Suppressor macrophage treated with lipopolysaccharide for 1 hour (primary cell): Measurements from ENCODE around the gene SPATS2.
"Not testable (repeated sequence)": the region's sequence is repeated elsewhere in the genome, so short reads cannot be mapped to it uniquely, and the experiment has no call there.

Experiments
- DNase-seq, 3 donors: peaks; one replicate each; pipeline ENCODE4 v3.0.0-alpha.2; 2020 to 2022

The SPATS2 gene

DNA sequence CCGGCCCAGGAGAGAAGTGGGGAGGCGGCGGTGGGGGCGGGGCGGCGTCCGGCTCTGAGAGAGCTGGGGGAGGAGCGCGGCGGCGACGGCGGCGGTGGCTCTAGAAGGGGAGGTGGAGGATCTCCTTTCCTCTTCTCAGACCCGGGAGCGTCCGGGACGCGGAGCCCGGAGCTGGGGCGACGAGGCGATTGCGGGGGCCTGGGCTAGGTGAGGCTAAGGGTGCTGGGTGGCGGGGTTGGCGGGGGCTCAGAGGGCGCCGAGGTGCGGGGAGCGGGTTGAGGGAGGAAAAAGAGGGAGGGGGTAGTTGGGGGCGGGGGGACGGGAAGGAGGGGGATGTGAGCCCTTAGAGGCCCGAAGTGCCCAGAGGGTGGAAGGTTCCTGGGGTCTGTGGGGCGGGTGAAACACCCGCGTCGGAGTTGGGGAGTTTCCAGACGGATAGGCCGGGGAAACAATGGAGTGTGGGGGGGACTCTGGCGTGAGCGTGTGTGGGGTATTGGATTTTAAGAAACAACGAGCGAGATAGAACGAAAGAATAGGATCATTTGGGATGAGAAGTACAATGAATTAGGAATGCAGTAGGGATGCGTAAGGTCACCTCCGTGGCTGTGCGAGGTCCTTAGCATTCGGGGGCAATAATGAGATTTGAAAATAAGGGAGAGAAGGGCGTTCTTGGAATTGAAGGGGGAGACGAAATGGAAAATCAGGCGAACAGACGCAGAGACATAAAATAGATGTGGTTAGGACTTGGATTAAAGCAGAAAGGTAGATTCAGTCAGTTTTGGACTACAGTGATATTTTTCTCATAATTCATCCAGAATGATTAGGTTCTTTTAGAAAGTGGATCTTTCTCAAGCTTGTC, at the start of gene SPATS2:
TSS of gene SPATS2 (plus strand) at position 82 of the 859 bp plus-strand sequence. CDS start 93,551 bp downstream, outside the sequence.
- peak in 2 of 3 donors; percentile 52 to 85 for DNase-seq

DNA sequence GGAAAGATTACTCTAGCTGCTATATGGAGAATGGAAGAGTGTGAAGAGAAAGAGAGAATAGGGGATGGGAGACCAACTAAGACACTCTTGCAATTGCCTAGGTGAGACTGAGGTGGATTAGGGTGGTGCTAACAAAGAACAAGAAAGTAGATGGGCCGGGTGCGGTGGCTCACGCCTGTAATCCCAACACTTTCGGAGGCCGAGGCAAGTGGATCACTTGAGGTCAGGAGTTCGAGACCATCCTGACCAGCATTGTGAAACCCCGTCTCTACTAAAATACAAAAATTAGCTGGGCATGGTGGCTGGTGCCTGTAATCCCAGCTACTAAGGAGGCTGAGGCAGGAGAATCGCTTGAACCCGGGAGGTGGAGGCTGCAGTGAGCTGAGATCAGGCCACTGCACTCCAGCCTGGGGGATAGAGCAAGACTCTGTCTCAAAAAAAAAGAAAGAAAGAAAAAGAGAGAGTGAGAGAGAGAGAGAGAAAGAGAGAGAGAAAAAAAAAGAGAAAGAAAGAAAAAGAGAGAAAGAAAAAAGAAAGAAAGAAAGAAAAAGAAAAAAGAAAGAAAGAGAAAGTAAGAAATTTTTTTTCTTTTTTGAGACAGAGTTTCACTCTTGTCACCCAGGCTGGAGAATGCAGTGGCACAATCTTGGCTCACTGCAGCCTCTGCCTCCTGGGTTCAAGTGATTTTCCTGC, 46.7 kb upstream of the SPATS2 start:
- not testable (repeated sequence) for DNase-seq

DNA sequence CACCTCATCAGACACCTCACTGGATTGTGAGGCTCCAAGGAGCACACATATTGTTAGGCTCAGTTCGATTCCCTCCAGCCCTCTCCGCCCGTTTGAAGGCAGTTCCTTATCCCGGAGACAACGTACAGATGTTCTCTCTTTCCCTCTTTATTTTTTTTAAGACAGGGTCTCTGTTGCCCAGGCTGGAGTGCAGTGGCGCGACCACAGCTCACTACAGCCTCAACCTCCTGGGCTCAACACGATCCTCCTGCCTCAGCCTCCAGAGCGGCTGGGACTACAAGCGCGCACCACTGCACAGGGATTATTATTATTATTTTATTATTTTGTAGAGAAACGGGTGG, 44.9 kb upstream of the SPATS2 start:
- no peak for DNase-seq

DNA sequence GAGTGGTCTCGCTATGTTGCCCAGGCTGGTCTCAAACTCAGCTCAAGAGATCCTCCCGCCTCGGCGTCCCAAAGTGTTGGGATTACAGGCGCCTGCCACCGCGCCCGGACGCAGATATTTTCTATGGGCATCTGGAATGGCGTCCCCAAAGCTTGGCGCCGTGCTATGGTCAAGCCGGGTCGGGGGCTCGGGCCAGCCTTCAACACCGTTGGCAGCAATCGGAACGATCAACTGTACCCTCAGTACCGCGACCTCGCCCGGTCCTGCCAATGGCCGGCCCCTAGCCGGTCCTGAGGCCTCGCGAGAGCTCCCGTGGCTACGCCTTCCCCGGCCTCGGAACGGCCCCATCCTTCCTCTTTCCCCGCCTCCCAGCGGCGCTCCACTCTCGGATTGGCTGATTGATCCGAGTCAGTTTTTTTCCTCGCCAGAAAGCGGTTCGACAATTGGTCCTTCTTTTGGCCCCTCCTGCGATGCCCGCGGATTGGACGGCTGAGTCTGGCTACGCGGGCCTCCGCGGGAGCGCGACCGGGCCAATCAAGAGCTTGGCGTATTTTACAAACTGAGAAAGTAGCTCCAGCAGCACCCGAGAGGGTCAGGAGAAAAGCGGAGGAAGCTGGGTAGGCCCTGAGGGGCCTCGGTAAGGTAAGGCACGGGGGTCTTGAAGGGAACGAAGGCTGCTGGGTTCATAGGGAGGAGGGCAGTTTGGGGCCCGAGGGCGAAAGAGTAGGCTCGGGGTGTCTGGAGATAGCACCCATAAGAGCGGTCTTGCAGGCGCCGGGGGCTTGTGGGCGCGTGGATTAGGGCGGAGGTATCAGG, 44.3 kb upstream of the SPATS2 start, which contains the start of gene TROAP:
TSS of gene TROAP (plus strand) at position 548 of the 816 bp plus-strand sequence. CDS start 354 bp downstream, outside the sequence.
- peak; percentile 99 for DNase-seq

DNA sequence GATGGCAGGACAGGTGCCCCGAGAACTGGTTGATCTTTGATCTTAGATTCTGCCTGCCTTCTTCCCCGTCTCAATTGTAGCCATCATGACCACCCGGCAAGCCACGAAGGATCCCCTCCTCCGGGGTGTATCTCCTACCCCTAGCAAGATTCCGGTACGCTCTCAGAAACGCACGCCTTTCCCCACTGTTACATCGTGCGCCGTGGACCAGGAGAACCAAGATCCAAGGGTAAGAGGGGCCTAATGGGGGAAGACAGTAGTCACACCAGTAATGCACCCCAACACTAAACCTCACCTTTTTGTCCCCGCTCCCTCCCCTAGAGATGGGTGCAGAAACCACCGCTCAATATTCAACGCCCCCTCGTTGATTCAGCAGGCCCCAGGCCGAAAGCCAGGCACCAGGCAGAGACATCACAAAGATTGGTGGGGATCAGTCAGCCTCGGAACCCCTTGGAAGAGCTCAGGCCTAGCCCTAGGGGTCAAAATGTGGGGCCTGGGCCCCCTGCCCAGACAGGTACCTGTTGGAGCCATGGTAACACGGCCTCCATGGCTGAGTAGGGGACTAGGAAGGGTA, 43.7 kb upstream of the SPATS2 start:
- no peak for DNase-seq

DNA sequence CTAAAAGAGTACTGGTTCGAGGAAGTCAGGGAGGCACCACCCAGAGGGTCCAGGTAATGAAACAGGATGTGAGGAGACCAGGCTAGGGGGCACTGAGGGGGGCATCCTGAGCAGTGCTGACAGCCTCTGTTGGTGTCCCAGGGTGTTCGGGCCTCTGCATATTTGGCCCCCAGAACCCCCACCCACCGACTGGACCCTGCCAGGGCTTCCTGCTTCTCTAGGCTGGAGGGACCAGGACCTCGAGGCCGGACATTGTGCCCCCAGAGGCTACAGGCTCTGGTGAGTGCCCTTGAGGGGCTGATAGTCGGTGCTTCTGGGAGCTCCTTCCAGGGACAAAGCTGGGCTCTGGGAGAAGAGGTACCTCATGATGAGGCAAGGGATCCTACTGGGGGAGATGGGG, 41.7 kb upstream of the SPATS2 start:
- DNase-seq: no peak

DNA sequence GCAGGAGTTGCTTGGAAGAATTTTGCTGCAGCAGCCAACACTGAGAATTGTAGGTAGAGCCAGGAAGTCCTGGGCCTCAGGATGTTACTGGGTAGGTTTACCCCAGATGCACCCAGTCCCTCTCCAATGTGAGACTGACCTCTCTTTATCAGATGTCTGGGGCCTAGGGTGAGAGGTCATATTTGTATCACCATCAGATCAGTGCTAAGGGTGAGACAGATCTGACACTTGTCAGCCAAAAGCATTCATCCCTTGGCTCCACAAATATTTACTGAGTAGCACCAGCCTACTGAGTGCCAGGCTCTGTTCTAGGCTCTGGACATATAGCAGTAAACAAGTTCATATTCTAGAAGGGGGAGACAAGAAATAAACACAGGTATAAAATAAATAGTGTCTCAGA, 39.9 kb upstream of the SPATS2 start:
- DNase-seq: no peak

DNA sequence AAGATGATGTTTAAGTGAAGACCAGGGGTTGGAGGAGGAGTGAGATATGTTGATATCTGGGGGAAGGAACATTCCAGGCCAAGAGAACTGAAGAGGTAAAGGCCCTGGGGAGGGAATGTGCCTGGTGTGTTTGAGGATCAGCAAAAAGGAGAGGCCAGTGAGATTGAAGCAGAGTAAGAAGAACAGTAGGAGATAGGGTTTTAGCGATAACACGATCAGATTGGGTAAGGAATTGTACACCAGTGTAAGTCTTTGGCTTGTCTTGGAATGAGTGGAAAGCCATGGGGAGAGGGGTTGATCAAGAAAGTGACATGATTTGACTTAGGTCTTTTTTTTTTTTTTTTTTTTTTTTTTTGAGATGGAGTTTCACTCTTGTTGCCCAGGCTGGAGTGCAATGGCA, 39.4 kb upstream of the SPATS2 start:
- no peak for DNase-seq

DNA sequence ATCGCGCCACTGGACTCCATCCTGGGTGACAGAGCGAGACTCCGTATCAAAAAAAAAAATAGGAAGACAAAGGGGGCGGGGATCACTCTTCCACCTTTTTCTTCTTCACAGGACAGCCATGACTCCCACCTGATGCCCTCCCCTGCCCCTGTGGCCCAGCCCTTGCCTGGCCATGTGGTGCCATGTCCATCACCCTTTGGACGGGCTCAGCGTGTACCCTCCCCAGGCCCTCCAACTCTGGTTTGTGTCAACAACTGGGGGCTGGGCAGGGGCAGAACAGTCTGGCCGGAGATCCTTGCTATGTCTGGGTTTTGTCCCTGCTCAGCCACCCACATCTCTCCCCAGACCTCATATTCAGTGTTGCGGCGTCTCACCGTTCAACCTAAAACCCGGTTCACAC, 38.4 kb upstream of the SPATS2 start:
- no peak for DNase-seq

DNA sequence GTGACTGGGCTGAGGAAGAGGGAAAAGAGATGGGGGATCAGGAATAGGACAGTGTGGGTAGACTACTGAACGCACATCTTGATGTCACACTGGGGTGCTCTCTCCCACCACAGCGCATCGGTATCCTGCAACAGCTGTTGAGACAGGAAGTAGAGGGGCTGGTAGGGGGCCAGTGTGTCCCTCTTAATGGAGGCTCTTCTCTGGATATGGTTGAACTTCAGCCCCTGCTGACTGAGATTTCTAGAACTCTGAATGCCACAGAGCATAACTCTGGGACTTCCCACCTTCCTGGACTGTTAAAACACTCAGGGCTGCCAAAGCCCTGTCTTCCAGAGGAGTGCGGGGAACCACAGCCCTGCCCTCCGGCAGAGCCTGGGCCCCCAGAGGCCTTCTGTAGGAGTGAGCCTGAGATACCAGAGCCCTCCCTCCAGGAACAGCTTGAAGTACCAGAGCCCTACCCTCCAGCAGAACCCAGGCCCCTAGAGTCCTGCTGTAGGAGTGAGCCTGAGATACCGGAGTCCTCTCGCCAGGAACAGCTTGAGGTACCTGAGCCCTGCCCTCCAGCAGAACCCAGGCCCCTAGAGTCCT, 37.1 kb upstream of the SPATS2 start:
- no peak for DNase-seq

DNA sequence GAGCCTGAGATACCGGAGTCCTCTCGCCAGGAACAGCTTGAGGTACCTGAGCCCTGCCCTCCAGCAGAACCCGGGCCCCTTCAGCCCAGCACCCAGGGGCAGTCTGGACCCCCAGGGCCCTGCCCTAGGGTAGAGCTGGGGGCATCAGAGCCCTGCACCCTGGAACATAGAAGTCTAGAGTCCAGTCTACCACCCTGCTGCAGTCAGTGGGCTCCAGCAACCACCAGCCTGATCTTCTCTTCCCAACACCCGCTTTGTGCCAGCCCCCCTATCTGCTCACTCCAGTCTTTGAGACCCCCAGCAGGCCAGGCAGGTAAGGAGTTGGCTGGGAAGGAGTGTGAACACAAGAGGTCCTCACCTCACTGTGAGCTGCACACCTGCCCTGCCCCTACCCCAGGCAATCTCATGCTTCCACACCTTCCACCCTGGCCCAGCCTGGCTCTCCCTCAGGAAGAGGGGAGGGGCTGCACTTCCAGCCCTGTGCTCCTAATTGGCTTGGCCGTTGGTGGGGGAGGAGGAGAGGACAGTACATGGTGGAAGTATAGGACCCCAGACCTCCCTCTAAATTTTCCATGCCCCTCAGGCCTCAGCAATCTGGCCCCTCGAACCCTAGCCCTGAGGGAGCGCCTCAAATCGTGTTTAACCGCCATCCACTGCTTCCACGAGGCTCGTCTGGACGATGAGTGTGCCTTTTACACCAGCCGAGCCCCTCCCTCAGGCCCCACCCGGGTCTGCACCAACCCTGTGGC, 36.5 kb upstream of the SPATS2 start:
- DNase-seq: no peak

DNA sequence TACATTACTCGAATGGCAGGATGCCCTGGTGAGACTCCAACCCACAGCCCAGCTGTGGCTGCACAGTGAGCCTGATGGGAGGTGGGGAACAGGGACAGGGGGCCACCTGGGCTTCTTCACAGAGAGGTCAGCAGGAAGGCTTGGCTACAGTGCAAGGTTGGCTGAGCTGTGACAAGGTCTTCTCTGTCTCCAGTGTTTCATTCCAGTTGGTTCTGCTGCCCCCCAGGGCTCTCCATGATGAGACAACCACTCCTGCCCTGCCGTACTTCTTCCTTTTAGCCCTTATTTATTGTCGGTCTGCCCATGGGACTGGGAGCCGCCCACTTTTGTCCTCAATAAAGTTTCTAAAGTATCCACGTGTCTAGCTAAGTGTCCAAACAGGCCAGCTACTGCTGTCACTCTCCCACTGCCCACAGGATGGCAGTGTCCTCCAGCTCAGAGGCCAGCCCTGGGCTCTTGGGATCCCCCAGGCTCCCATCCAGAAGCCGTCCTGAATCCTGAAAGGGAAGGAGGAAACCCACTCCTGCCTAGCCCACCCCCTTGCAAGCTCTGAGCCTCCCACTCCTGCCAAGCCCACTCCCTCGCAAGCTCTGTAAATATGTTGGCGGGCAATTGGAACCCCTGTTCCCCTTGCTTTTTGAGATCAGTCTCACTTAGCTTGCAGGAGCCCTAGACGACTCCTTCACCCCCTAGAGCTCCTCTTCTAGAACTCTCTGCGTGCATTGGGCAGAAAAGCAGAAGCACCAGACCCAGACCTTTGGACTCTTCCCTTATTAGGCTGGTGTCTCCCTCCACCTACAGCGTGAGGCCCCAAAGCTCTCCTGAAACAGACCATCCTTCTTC, 35.7 kb upstream of the SPATS2 start:
- peak; percentile 73 to 75 (median 74) for DNase-seq

GRCh38 chr12:49332441-49332861, 34.8 kb upstream of the SPATS2 start:
- no peak for DNase-seq

GRCh38 chr12:49332891-49333371, 34.3 kb upstream of the SPATS2 start:
- DNase-seq: no peak

DNA sequence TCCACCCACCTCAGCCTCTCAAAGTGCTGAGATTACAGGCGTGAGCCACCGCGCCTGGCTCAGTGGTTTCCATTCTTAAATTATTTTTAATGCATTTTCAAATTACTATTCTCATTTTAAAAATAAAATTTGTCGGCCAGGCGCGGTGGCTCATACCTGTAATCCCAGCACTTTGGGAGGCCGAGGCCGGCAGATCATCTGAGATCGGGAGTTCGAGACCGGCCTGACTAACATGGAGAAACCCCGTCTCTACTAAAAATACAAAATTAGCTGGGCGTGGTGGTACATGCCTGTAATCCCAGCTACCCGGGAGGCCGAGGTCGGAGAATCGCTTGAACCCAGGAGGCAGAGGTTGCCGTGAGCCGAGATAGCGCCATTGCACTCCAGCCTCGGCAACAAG, 33.5 kb upstream of the SPATS2 start:
- not testable (repeated sequence) for DNase-seq

GRCh38 chr12:49334226-49334625, 33.0 kb upstream of the SPATS2 start:
- DNase-seq: no peak

GRCh38 chr12:49334681-49335080, 32.6 kb upstream of the SPATS2 start:
- no peak for DNase-seq

DNA sequence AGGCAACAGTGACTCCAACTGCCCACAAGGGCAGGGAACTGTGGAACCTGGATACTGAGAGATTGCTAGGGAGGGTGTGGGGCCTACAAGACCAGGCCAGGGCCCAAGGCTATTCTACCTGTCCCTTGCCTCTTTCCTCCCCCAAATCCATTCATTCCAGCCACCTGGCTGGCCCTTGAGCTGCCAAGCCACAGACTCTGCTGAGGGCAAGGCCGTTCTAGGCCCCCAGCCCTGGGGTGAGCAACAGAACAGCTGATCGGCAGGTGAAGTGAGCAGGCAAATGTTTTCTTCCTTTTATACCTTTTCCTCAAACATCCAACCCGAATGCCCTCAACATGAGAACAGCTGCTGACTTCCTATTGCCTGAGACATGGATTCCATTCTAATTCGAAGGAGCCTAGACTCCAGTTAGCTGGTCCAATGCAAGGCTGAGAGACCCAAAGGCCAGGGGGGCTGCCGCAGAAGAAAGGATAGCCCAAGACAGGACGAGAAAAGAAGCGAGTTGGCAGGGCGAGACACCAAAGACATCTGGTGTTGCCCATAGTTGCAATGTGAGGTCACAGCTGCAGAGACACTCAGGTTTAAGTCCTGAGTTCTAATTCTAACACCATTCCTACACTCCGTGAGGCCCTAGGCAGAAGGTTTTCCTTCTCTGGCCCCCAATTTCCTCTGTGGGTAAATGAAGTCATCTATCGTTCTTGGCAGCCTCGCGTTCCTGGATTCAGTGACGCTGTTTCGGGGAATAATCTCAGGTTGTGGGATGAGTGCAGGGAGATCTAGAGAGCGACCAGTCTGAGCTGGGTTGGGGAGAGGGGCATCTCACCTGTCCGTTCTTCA, 31.9 kb upstream of the SPATS2 start:
- no peak for DNase-seq

DNA sequence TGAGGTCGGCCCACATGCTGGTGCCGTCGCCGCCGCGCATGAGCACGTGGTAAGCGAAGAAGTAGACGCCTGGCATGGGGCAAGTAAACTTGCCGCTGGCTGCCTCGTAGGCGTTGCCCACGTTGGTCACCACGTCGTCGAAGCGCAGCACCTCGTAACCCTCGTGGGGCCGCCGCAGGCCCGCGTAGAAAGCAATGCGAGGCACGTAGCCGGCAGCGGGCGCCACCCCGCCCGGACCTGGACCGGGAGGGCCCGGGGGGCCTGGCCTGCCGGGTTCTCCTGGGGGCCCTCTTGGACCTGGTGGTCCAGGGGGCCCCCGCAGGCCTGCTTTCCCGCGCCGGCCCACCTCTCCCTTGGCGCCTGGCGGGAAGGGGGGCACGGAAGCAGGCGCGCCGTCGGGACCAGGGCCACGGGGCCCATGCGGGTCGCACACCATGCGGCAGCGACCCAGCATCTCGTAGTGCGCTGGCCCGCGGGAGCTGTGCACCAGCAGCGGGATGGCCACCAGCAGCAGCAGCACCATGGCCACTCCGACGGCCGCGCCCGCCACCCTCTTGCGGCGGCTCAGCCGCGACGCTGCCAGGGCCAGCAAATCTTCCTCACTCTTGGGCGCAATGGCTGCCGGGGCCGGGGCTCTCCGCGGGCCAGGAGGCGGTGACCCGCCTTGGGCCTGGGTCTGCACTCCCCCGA, 31.2 kb upstream of the SPATS2 start:
- DNase-seq: no peak
